AG04450 (cell line): Measurements from ENCODE around the gene LRP1B. TPM values are rescaled to one million over a fixed set of nuclear protein-coding genes. Genes with fewer than 3 reads are reported as not detected.

Source experiments
- CTCF ChIA-PET: fragments of 300-600, 350-600 bp; formaldehyde crosslinking; extraction: SDS; loops from one replicate; lab custom pipeline; 2022; ENCODE audit warnings: antibody characterized with exemption, inconsistent platforms; lab: Charles Lee
- POLR2A ChIA-PET: fragments of 350-600 bp; formaldehyde crosslinking; extraction: SDS; loops from one replicate; lab custom pipeline; 2021; ENCODE audit warnings: antibody characterized with exemption, inconsistent platforms; lab: Yijun Ruan, JAX
- DNase-seq: peaks from one replicate; pipeline ENCODE4 v3.0.0-alpha.2; 2011; ENCODE audit warnings: low read depth, low spot score
- H3K27ac ChIP-seq: one replicate; pipeline ENCODE4 v1.5.1; 2012; ENCODE audit warnings: low read depth, low read length, control low read depth
- H3K27me3 ChIP-seq: one replicate; pipeline ENCODE4 v1.6.0; 2012; ENCODE audit warnings: low read length; ENCODE audit not compliant: control insufficient read depth, insufficient read depth
- H3K4me3 ChIP-seq: 2 replicates; pipeline ENCODE4 v1.5.1; 2011; ENCODE audit warnings: mild to moderate bottlenecking, low read depth, low read length, control low read depth
- H3K9me3 ChIP-seq: 2 replicates; pipeline ENCODE4 v1.5.1; 2012; ENCODE audit warnings: low read length; ENCODE audit not compliant: control insufficient read depth, insufficient read depth
- polyA plus RNA-seq: library from polyadenylated mRNA; depleted of rRNA; stranded (reverse); fragments of >200 nt; gene quantifications from 2 replicates; pipeline ENCODE4 v1.2.3, GENCODE V29; 2011
- TF ChIP-seq, protein P1 (sequence below): IDR thresholded peaks from 2 replicates; pipeline ENCODE4 v1.5.1; 2011; ENCODE audit warnings: low read depth, low read length, control low read depth, inconsistent platforms

The LRP1B gene
- polyA plus RNA-seq, 1 experiment = 0.15 TPM

DNA sequence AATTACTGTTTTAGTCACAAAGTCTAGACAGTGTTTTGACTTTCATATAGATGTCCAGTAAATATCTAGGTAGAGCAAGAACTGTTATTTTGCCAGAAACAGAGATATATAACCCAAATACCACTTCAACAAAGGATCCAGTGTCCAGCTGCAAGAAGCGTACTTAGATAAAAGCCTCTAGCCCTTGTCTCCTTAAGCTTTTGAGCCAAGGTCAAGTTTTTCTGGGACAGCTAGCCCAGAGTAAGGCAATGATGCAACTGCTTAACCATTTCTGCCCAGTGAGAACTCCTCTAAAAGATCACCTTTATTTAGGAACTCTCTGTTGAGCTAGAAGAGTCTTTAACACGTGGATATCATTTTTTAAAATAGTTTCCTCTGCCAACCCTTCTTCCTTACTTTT lies 1925.7 kb downstream of the LRP1B start:
- POLR2A ChIA-PET = no interaction called here
- Histone ChIP-seq H3K4me3 (no peak overlapping the region), H3K27me3 (no peaks in the 10 kb centered on the region), H3K27ac (no peak overlapping the region), H3K9me3 (no peaks in the 10 kb centered on the region)
- CTCF ChIA-PET = no interaction called here
- TF ChIP-seq, protein P1, sequence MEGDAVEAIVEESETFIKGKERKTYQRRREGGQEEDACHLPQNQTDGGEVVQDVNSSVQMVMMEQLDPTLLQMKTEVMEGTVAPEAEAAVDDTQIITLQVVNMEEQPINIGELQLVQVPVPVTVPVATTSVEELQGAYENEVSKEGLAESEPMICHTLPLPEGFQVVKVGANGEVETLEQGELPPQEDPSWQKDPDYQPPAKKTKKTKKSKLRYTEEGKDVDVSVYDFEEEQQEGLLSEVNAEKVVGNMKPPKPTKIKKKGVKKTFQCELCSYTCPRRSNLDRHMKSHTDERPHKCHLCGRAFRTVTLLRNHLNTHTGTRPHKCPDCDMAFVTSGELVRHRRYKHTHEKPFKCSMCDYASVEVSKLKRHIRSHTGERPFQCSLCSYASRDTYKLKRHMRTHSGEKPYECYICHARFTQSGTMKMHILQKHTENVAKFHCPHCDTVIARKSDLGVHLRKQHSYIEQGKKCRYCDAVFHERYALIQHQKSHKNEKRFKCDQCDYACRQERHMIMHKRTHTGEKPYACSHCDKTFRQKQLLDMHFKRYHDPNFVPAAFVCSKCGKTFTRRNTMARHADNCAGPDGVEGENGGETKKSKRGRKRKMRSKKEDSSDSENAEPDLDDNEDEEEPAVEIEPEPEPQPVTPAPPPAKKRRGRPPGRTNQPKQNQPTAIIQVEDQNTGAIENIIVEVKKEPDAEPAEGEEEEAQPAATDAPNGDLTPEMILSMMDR = no peak
- no peak for DNase-seq

DNA sequence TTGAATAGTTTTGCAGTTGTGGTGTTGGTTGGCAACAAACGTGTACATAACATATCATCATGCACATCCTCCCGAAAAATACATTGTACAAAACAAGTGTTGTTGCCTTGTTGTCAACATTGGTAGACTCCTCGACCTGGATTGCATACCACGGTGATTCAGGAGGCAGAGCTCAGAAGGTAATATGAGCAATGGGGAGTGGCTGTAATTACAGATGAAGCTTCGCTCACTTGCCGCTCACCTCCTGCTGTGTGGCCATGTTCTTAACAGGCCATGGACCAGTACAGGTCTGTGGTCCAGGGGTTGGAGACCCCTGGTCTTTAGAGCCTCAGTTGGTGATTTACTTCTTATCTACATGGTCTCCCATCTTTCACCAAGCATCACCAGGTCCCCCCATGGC lies 1927.5 kb downstream of the LRP1B start:
- Histone ChIP-seq H3K4me3 (no peak overlapping the region), H3K27ac (no peak overlapping the region), H3K27me3 (no peaks in the 10 kb centered on the region), H3K9me3 (no peaks in the 10 kb centered on the region)
- POLR2A ChIA-PET = no interaction called here
- TF ChIP-seq, protein P1 = no peak
- CTCF ChIA-PET = no interaction called here
- DNase-seq = no peak

DNA sequence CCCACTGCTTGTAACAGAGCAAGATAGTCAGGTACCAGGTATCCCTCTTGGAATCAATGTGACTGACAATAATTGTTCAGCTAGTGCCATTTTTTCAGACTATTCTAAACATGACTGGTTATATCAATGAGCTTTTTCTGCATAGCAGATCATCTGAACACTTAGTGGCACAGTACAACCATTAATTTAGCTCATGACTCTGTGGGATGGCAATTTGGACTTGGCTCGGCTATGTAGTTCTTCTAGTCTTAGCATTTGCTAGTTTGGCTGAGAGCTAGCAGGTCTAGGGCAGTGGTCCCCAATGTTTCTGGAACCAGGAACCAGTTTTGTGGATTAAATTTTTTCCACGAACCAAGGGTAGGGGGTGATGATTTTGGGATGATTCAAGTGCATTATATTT lies 1929.2 kb downstream of the LRP1B start:
- POLR2A ChIA-PET = no interaction called here
- no peak for DNase-seq
- no peaks in the 10 kb centered on the region for H3K9me3 ChIP-seq
- TF ChIP-seq, protein P1 = no peak
- H3K27me3 ChIP-seq = no peaks in the 10 kb centered on the region
- H3K4me3 ChIP-seq = no peak overlapping the region
- no peak overlapping the region for H3K27ac ChIP-seq
- CTCF ChIA-PET = no interaction called here

DNA sequence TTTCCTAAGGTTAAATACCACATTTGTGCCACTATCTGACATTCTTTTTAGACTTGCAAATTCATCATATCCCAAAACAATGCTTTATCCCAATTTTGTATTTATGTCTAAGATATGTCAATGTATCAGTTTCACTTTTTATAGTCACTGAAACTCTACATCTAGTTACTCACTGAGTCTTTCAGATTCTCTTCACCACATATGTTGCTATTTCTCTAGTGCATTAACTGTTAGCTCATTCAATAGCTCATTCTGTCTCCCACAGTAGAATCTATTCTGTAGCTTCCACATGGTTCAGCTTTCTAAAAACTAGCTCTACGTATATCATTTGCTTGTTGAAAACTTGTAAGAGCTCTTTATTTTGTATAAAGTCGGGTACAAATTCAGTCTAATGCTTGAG lies 1930.1 kb downstream of the LRP1B start:
- no peak overlapping the region for H3K4me3 ChIP-seq
- DNase-seq = no peak
- POLR2A ChIA-PET = no interaction called here
- TF ChIP-seq, protein P1 = no peak
- CTCF ChIA-PET = no interaction called here
- no peaks in the 10 kb centered on the region for H3K9me3 ChIP-seq
- H3K27ac ChIP-seq = no peak overlapping the region
- H3K27me3 ChIP-seq = no peaks in the 10 kb centered on the region

DNA sequence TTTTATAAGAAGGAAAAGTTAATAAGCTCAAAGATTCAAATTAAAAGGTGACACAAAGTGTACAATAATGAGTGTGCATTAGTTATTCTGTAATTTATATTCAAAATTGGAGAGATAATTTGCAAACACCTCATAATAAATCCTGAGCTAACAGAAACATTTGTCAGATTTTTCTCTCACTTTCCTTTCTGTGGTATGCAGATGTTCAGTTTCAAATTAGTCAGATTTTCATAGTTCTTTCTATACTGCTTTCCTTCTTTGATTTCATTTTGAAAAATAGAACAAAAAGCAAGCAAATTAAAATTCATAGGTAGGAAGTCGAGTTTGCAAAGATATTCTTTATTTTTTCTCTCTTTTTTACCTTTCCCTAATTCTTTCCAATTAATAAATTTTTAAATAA lies 1930.5 kb downstream of the LRP1B start:
- no peak overlapping the region for H3K4me3 ChIP-seq
- CTCF ChIA-PET = no interaction called here

More for the DNA sequence above, 1930.5 kb downstream of the LRP1B start:
- POLR2A ChIA-PET = no interaction called here
- Histone ChIP-seq H3K27ac (no peak overlapping the region), H3K9me3 (no peaks in the 10 kb centered on the region), H3K27me3 (no peaks in the 10 kb centered on the region)
- TF ChIP-seq, protein P1 = no peak
- DNase-seq = no peak
